ENCODE measurements around the gene WSB2.

Gene WSB2

GRCh38 chr12:118061011-118061872 is at the start of gene WSB2:
Gene WSB2, minus strand, starts transcription at chr12:118061179. Its CDS starts 131 bp downstream, at chr12:118061048.
- Histone ChIP-seq H3K9ac (peak within 1 kb of the TSS; percentile 87 to 95 (median 90)), H3K4me2 (peak within 1 kb of the TSS; percentile 89 to 99 (median 97)), H3K9me3 (replicated peaks in 1 of 11) (no peaks in the 10 kb centered on the region), H3K4me3 (peak within 1 kb of the TSS; percentile 68 to 86 (median 80)), H3K36me3 (peaks cover 0 to 8% (median 0%) of the 10 kb centered on the region in 11 experiments; a peak in 2 of 22 replicates), H3K27ac (peak within 1 kb of the TSS; percentile 88 to 93 (median 90)), H4K20me1 (peaks cover 0 to 27% (median 0%) of the 10 kb centered on the region in 11 experiments; a peak in 4 of 22 replicates), H3K27me3 (peaks cover 0 to 19% (median 14%) of the 10 kb centered on the region in 11 experiments; a peak in 12 of 22 replicates), H3K4me1 (peaks cover 53 to 61% (median 57%) of the 10 kb centered on the region in 10 experiments)
- no peak for TF ChIP-seq Cebpa-rat (IDR thresholded peaks at IDR 0.05)

DNA sequence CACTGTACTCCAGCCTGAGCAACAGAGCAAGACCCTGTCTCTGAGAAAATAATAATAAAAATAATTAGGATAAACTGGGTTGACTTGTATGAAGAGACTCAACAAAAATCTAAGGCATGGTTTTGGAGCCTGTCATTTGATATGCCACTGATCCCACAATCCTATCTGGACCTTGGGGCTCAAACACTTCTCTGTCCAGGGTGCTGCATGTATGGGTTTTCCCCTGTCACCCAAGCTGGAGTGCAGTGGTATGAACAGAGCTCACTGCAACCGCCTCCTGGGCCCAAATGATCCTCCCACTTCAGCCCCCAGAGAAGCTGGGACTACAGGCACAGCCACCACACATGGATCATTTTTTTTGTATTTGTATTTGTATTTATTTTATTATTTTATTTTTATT is 48.1 kb upstream of the WSB2 start:
- H3K27ac ChIP-seq: no peak overlapping the region
- no peak overlapping the region for H3K4me2 ChIP-seq
- H3K4me3 ChIP-seq: no peak overlapping the region
- H3K9ac ChIP-seq: no peak overlapping the region
- TF ChIP-seq Cebpa-rat (IDR thresholded peaks at IDR 0.05): no peak
- H3K9me3 ChIP-seq (replicated peaks in 1 of 11): no peaks in the 10 kb centered on the region
- H3K27me3 ChIP-seq: no peaks in the 10 kb centered on the region
- H3K36me3 ChIP-seq: no peaks in the 10 kb centered on the region
- peaks cover 7 to 29% (median 16%) of the 10 kb centered on the region in 10 experiments; a peak in 19 of 20 replicates for H3K4me1 ChIP-seq
- no peaks in the 10 kb centered on the region for H4K20me1 ChIP-seq

DNA sequence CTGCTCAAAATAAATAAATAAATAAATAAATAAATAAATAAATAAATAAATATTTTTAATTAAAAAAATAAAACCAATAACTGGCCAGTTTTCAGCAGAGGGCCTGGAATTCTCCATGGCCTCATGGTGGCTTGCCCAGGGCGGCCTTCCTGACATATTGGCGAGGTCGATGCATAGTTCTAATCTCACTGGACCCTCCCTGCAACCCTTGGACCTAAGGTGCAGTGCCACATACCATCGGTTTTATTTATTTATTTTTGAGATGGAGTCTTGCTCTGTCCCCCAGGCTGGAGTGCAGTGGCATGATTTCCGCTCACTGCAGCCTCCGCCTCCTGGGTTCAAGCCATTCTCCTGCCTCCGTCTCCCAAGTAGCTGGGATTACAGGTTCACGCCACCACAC is 46.7 kb upstream of the WSB2 start:
- Histone ChIP-seq H3K36me3 (no peaks in the 10 kb centered on the region), H3K4me3 (no peak overlapping the region), H3K9ac (no peak overlapping the region), H3K4me1 (peaks cover 10 to 32% (median 21%) of the 10 kb centered on the region in 10 experiments; a peak in 19 of 20 replicates), H3K27me3 (no peaks in the 10 kb centered on the region), H3K4me2 (0 out of 22 replicates have a peak overlapping the region, but pooled peaks of 1 of the 11 experiments have one; percentile 2), H3K9me3 (replicated peaks in 1 of 11) (no peaks in the 10 kb centered on the region), H3K27ac (no peak overlapping the region), H4K20me1 (no peaks in the 10 kb centered on the region)
- no peak for TF ChIP-seq Cebpa-rat (IDR thresholded peaks at IDR 0.05)

DNA sequence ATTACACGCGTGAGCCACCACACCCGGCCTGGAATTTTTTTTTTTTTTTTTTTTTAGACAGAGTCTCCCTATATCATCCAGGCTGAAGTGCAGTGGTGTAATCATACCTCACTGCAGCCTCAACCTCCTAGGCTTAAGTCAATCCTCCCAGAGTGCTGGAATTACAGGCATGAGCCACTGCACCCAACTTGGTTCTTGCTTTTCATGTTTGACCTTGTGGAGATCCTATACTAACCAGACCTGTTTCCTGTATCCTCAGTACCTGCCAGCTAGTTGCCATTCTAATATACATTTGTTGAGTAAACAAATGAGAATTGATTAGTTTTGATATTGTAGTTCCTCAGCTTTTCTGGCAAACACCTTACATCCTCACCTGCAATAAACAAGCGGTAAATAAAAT is 46.0 kb upstream of the WSB2 start:
- Histone ChIP-seq H3K27ac (no peak overlapping the region), H3K9me3 (replicated peaks in 1 of 11) (no peaks in the 10 kb centered on the region), H3K27me3 (no peaks in the 10 kb centered on the region), H4K20me1 (peaks cover 0 to 5% (median 2%) of the 10 kb centered on the region in 11 experiments; a peak in 4 of 22 replicates), H3K4me2 (no peak overlapping the region), H3K4me1 (peaks cover 10 to 38% (median 28%) of the 10 kb centered on the region in 10 experiments; a peak in 19 of 20 replicates), H3K36me3 (no peaks in the 10 kb centered on the region), H3K4me3 (no peak overlapping the region), H3K9ac (no peak overlapping the region)
- TF ChIP-seq Cebpa-rat (IDR thresholded peaks at IDR 0.05): no peak

- no peaks in the 10 kb centered on the region for H3K9me3 ChIP-seq (replicated peaks in 1 of 11)
- peak within 1 kb of the TSS; percentile 25 to 88 (median 82); a peak in 21 of 22 replicates for H3K27ac ChIP-seq
- H4K20me1 ChIP-seq: peaks cover 0 to 8% (median 5%) of the 10 kb centered on the region in 11 experiments; a peak in 4 of 22 replicates
- H3K4me3 ChIP-seq: peak within 1 kb of the TSS; percentile 79 to 99 (median 92)
- no peak for TF ChIP-seq Cebpa-rat (IDR thresholded peaks at IDR 0.05)
- no peaks in the 10 kb centered on the region for H3K27me3 ChIP-seq
- peak within 1 kb of the TSS; percentile 74 to 89 (median 87) for H3K9ac ChIP-seq
- peak within 1 kb of the TSS; percentile 84 to 99 (median 95) for H3K4me2 ChIP-seq
- peaks cover 10 to 44% (median 31%) of the 10 kb centered on the region in 10 experiments; a peak in 19 of 20 replicates for H3K4me1 ChIP-seq
- H3K36me3 ChIP-seq: peaks cover 0 to 13% (median 6%) of the 10 kb centered on the region in 11 experiments; a peak in 4 of 22 replicates
Measured at GRCh38 chr12:118103601-118104382, 42.8 kb upstream of the WSB2 start, which contains the start of gene VSIG10. Gene VSIG10, minus strand, starts transcription at chr12:118104011. Its CDS starts 340 bp downstream, at chr12:118103671.

GRCh38 chr12:118103201-118103600 is 42.2 kb upstream of the WSB2 start:
- peak overlapping the region; percentile 84 to 99 (median 95) for H3K4me2 ChIP-seq
- peak overlapping the region; percentile 79 to 99 (median 92) for H3K4me3 ChIP-seq
- peaks cover 0 to 8% (median 5%) of the 10 kb centered on the region in 11 experiments; a peak in 4 of 22 replicates for H4K20me1 ChIP-seq
- H3K4me1 ChIP-seq: peaks cover 10 to 43% (median 31%) of the 10 kb centered on the region in 10 experiments; a peak in 19 of 20 replicates
- peak overlapping the region; percentile 74 to 89 (median 87) for H3K9ac ChIP-seq
- peak overlapping the region in 10 of 11 experiments; percentile 58 to 88 (median 82); a peak in 20 of 22 replicates for H3K27ac ChIP-seq
- H3K36me3 ChIP-seq: peaks cover 0 to 13% (median 6%) of the 10 kb centered on the region in 11 experiments; a peak in 4 of 22 replicates
- H3K9me3 ChIP-seq (replicated peaks in 1 of 11): no peaks in the 10 kb centered on the region
- TF ChIP-seq Cebpa-rat (IDR thresholded peaks at IDR 0.05): no peak
- H3K27me3 ChIP-seq: no peaks in the 10 kb centered on the region

- Histone ChIP-seq H4K20me1 (peaks cover 0 to 8% (median 5%) of the 10 kb centered on the region in 11 experiments; a peak in 4 of 22 replicates), H3K4me2 (peak overlapping the region; percentile 84 to 99 (median 95)), H3K36me3 (peaks cover 0 to 14% (median 6%) of the 10 kb centered on the region in 11 experiments; a peak in 4 of 22 replicates), H3K9me3 (replicated peaks in 1 of 11) (no peaks in the 10 kb centered on the region), H3K9ac (peak overlapping the region in 9 of 11 experiments; percentile 78 to 89 (median 88); a peak in 18 of 22 replicates), H3K27ac (peak overlapping the region in 5 of 11 experiments; percentile 82 to 86 (median 83); a peak in 7 of 22 replicates), H3K4me3 (peak overlapping the region; percentile 79 to 99 (median 92)), H3K4me1 (peaks cover 10 to 37% (median 29%) of the 10 kb centered on the region in 10 experiments; a peak in 19 of 20 replicates), H3K27me3 (no peaks in the 10 kb centered on the region)
- no peak for TF ChIP-seq Cebpa-rat (IDR thresholded peaks at IDR 0.05)
Measured at GRCh38 chr12:118102609-118103008, 41.6 kb upstream of the WSB2 start.

GRCh38 chr12:118102070-118102469 is 41.1 kb upstream of the WSB2 start:
- Histone ChIP-seq H3K27ac (no peak overlapping the region), H3K27me3 (no peaks in the 10 kb centered on the region), H3K4me3 (peak overlapping the region in 7 of 10 experiments; percentile 79 to 99 (median 92); a peak in 10 of 20 replicates), H3K9ac (peak overlapping the region in 3 of 11 experiments; percentile 89; a peak in 3 of 22 replicates), H3K36me3 (peaks cover 0 to 20% (median 6%) of the 10 kb centered on the region in 11 experiments; a peak in 4 of 22 replicates), H4K20me1 (peaks cover 0 to 8% (median 5%) of the 10 kb centered on the region in 11 experiments; a peak in 4 of 22 replicates), H3K4me1 (peaks cover 10 to 33% (median 29%) of the 10 kb centered on the region in 10 experiments; a peak in 19 of 20 replicates), H3K4me2 (peak overlapping the region in 10 of 11 experiments; percentile 84 to 99 (median 96); a peak in 20 of 22 replicates), H3K9me3 (replicated peaks in 1 of 11) (no peaks in the 10 kb centered on the region)
- no peak for TF ChIP-seq Cebpa-rat (IDR thresholded peaks at IDR 0.05)
